NB4 (cell line): ENCODE data around the gene PRSS2.

Experiments
- POLR2A ChIP-seq: IDR thresholded peaks from 2 replicates; pipeline ENCODE4 v1.6.1; 2011; ENCODE audit warnings: mild to moderate bottlenecking; ENCODE audit not compliant: insufficient read length; ENCODE audit errors: extremely low read depth
- TF ChIP-seq, protein P1 (sequence below): IDR thresholded peaks from one replicate; pipeline ENCODE4 v1.5.1; 2012; ENCODE audit warnings: low read depth, low read length

DNA sequence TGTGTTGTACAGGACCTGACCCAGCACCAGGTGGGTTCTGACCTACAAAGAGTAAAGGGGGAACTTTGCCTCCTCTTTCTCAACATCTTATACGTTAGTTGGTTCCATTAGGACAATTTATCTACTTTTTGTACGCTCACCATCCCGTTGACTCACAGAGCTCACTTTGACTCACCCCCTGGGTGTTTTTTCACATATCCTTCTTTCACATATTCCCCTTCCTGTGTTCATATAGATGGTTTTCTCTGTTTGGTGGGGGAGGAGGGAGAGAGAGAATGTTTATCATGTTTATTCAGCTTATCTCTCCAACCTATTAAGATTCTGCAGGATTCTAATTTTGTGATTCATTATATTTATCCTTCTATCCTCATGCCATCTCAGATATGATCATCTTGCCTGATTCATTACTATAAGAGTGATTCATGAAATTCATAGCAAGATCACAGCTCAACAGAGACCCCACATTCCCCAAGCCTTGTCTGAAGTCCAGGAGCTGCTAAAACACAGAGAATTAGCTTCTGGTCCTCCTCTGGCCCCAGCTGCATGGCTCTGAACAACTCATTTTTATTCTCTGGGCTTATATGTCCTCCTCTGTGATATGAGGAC, 37.2 kb downstream of the PRSS2 start:
- TF ChIP-seq, protein P1, sequence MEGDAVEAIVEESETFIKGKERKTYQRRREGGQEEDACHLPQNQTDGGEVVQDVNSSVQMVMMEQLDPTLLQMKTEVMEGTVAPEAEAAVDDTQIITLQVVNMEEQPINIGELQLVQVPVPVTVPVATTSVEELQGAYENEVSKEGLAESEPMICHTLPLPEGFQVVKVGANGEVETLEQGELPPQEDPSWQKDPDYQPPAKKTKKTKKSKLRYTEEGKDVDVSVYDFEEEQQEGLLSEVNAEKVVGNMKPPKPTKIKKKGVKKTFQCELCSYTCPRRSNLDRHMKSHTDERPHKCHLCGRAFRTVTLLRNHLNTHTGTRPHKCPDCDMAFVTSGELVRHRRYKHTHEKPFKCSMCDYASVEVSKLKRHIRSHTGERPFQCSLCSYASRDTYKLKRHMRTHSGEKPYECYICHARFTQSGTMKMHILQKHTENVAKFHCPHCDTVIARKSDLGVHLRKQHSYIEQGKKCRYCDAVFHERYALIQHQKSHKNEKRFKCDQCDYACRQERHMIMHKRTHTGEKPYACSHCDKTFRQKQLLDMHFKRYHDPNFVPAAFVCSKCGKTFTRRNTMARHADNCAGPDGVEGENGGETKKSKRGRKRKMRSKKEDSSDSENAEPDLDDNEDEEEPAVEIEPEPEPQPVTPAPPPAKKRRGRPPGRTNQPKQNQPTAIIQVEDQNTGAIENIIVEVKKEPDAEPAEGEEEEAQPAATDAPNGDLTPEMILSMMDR, result no peak
- no peak for TF ChIP-seq POLR2A
